ENCODE measurements around the gene INSRR.

INSRR gene

DNA sequence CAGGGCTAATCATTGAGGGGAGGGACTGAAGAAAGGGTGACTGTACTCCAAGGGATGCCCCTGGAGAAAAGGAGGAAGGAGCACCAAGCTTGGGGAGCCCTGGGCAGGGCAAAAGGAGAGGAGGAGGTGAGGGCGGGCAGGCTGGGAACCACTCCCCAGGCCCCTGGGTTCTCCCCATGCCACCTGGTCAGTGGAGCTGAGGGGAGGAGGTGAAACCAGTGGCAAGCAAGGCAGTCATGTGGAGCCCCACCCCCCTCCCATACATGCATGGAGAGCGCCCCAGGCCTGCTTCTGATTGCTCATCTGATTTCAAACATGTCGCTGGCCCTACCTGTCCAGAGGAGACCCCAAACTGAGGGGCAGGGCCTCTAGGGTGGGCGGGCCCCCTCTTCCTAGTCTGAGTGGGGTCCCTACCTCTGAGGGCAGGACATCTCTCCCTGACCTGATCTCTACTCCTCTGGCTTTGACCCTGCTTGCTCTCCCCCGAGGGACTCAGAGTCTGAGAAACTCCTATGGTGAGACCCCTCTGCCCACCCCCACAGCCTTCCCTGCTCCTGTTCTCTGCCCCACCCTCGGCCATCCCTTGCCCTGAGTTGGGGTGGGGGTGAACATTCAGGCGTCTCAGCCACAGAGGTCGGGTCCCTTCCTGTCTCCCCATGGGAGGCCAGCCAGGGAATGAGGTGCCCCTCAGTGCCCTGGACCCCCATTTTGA, 18.6 kb downstream of the INSRR start:
- in situ Hi-C loops (cut with MboI; ENCODE audit: low pct_unique_long_range_greater_than_20kb, low sequenced_read_pairs), result no loop called here
- DNase-seq, result no peak

- no peak for DNase-seq
- in situ Hi-C loops (cut with MboI; ENCODE audit: low pct_unique_long_range_greater_than_20kb, low sequenced_read_pairs), result no loop called here
Measured at GRCh38 chr1:156839426-156840109, 19.3 kb downstream of the INSRR start.

DNA sequence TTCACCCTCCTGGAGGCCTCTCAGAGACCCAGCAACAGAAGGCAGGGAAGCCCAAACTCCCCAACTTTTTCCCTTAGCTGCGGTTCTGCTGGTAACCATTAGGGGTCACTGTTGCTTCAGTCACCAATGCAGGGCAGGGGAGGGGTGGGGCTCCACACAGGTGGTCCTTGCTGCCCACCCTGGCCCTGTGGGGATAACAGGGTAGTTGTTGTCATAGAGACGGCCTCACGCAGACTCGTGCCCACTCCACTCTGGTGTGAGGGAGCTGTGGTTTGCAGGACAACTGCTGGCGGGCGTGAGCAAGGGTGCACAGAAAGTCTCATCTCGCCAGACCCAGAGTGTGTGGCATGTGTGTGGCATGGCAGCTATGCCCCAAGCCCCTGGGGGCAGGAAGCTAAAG, 19.9 kb downstream of the INSRR start:
- in situ Hi-C loops (cut with MboI; ENCODE audit: low pct_unique_long_range_greater_than_20kb, low sequenced_read_pairs), result no loop called here
- DNase-seq, result peak; percentile 55

GRCh38 chr1:156836892-156837291, 22.0 kb downstream of the INSRR start:
- no peak for DNase-seq
- in situ Hi-C loops (cut with MboI; ENCODE audit: low pct_unique_long_range_greater_than_20kb, low sequenced_read_pairs), result no loop called here

DNA sequence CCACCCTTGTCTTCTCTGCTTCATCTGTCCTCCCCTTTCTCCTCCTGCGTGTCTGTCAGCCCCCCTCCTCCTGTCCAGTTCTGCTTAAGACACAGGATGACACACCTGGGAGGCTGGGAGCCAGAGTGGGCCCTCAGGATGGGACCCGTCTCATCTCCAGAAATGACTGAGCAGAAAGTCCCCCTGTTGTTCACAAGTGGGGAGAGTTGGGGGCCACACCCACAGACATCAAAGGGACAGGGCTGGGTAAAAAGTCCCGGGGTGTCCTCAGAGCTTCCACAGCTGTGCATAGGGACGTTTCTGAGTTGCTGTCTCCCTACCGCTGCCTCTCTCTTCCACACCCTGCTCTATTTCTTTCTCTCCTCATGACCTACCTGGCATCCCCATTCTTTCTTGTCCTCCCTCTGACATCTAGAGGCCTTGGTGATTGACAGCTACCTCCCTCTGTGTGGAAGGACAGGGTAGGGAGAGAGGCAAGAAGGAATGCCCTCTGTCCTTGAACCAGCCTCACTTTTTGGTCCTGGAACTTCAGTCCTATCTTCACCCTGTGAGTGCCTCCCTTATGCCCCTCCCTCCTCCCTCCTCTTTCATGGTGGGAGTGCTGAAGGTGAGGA, 22.8 kb downstream of the INSRR start:
- in situ Hi-C loops (cut with MboI; ENCODE audit: low pct_unique_long_range_greater_than_20kb, low sequenced_read_pairs), result no loop called here
- DNase-seq, result no peak

DNA sequence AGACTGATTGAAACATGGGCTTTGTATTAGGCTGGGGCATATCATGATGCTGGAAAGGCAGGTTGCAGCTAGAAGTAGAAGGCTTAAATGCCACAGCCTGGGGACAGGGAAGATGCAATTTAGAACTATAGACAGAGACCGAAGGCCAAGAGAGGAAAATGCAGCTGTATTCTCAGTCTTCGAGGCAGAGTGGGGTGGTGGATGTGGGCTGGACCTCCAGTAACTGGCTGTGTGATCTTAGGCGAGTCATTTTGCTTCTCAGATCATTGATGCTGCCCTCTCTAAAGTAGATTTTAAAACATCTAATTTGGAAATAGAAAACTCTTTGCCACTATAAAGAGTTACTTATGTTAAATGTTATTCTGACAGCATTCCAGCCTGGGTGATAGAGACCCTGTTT, 24.6 kb downstream of the INSRR start:
- DNase-seq, result no peak
- in situ Hi-C loops (cut with MboI; ENCODE audit: low pct_unique_long_range_greater_than_20kb, low sequenced_read_pairs), result no loop called here

- in situ Hi-C loops (cut with MboI; ENCODE audit: low pct_unique_long_range_greater_than_20kb, low sequenced_read_pairs), result no loop called here
- DNase-seq, result no peak
Measured at GRCh38 chr1:156833603-156834002, 25.3 kb downstream of the INSRR start.

DNA sequence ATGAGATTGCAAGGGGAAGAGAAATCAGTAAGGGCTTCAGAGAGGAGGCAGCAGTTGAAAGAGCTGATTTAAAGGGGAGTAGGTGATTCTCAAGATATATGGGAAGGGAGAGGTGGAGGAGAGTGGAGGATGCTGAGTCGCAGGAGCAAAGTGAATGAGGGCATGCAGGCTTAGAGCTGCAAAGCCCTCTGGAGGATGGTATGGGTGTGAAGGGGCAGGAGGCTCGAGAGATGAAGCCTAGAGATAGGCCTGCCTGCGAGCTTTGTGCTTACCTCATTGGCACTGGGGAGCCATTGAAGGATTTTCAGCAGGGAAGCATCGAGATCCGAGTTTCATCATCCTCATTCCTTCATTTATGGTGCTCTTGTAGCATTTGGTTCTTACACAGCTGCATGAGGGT, 26.5 kb downstream of the INSRR start:
- in situ Hi-C loops (cut with MboI; ENCODE audit: low pct_unique_long_range_greater_than_20kb, low sequenced_read_pairs), result no loop called here
- DNase-seq, result no peak

- no peak for DNase-seq
- in situ Hi-C loops (cut with MboI; ENCODE audit: low pct_unique_long_range_greater_than_20kb, low sequenced_read_pairs), result no loop called here
Measured at GRCh38 chr1:156828400-156829124, 30.4 kb downstream of the INSRR start.

DNA sequence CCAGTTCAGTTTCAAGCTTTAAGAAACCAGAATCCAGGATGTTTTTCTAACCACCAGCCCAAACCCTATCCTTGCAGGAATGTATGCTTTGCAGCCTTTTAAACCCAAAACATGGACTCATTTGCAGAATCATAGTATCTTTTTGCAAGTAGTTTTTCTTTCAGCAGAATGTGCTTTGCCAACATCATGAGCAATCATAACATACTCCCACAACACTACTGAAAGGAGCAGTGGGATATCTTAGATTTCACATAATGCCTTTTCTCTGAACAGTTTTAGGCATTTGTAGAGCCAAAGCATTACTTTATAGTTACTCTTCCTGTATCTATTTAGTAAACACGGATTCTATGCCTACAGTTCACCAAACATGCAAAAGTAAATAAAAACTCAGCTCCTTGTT, 32.3 kb downstream of the INSRR start:
- no peak for DNase-seq
- in situ Hi-C loops (cut with MboI; ENCODE audit: low pct_unique_long_range_greater_than_20kb, low sequenced_read_pairs), result no loop called here

DNA sequence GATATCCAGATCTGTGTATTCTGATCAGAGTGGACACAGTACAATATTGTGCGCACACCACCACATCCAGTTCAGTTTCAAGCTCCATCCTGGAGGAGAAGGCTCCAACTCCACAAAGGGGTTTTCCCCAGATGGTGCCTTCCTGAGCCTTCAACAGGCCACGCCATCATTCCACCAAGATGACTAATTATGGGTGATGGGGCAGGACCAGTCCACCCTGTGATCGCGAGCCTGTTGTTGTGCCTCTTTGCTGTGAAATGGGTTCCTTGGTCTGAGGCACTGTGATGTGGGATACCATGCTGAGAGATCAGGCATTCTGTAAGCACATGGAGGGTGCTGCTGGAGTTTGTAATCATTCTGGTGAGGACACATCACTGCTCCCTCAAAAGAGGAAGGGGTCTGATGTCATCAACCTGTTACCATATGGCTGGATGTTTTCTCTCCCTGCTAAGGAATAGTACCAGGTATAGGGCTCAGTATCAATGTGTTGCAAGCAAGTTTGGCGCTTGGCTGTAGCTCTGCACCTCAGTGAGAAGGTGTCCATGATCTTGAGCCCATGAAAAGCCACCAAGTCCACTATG, 35.6 kb downstream of the INSRR start:
- no peak for DNase-seq
- in situ Hi-C loops (cut with MboI; ENCODE audit: low pct_unique_long_range_greater_than_20kb, low sequenced_read_pairs), result no loop called here

DNA sequence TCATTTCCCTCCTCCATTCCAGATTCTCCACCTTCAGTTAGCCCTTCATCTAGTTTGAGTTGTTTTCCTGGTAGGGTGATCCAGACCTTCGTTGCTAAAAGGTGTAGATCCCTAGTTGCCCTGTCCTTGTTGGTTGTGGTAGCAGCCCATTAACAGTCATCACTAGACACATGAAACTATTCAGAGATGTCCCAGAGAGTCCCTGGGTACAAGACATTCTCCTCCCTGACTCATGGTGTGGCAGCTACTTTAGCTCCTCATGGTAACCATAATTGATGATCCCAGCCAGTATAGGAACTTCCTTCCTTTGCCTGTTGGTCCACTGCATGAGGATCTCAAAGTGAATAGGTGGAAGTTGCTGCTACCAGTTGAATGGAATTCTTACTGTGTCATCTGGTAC, 36.2 kb downstream of the INSRR start:
- in situ Hi-C loops (cut with MboI; ENCODE audit: low pct_unique_long_range_greater_than_20kb, low sequenced_read_pairs), result no loop called here
- DNase-seq, result no peak

DNA sequence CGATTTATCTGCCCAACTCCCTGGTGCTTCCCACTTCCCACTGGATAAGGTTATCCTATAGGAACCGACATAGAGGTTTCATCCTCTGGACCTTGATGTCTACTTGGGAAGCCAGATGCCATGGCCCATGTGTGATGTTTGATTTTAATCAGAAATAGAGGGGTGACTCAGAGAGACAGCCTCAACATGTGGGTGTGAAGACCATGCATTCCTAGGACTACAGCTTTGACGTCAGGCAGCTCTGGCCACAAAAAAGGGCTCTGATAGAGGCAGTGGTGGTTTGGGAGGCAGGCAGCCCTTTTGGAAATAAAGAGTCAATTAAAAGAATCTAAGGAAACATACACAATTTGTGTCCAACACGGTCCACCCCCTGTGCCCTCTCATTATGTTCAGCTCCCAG, 37.1 kb downstream of the INSRR start:
- no peak for DNase-seq
- in situ Hi-C loops (cut with MboI; ENCODE audit: low pct_unique_long_range_greater_than_20kb, low sequenced_read_pairs), result no loop called here

- peak; percentile 87 for DNase-seq
- in situ Hi-C loops (cut with MboI; ENCODE audit: low pct_unique_long_range_greater_than_20kb, low sequenced_read_pairs), result no loop called here
Measured at GRCh38 chr1:156816561-156817328, 42.2 kb downstream of the INSRR start, which contains the start of gene SH2D2A. Gene SH2D2A, minus strand, starts transcription at chr1:156816848. Its CDS starts 140 bp downstream, at chr1:156816708.

DNA sequence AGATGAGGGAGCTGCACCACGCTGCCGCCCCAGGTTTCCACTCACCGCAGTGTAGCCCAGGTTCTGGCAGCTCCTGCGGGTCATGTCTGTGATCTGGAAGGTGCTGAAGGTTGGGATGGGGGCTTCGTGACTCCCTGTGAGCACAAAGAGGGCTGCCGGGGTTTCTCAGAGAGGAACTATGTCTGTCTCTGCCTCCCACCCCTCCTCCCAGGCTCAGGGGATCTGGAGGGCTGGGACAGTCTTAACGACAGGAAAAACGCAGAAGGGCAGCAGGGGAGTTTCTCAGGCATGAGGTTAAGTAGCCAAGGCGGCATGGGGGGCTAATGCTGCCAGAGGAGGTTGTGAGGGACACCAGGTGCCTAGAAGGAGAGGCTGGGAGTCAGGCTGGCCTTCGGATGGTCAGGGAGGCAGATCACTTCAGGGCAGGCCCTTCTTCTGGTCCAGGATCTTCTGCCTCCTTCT, 42.9 kb downstream of the INSRR start:
- in situ Hi-C loops (cut with MboI; ENCODE audit: low pct_unique_long_range_greater_than_20kb, low sequenced_read_pairs), result no loop called here
- DNase-seq, result no peak

DNA sequence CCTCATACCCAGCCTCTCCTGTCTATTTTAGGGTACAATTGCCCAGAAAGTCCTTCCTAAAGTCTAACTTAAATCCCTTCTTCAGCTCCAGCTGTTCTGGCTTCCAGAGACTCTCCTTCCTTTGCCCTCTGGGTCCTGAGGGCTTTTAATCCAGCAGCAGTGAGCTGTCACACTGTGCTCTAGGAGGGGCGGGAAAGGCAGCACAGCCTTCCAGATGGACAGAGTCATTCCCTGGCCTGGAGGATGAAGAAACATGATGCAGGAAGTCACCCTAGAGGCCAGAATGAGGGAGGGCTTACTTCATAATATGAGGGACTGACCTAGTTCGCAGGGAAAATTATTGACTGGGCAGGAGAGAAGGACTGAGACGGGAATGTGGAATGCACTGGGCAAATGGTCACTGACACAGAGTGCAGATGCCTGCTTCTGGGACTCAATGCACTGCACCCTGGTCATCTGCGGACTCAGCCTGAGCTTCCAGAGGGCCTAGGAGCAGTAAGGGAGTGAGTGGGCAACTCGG, 43.5 kb downstream of the INSRR start:
- in situ Hi-C loops (cut with MboI; ENCODE audit: low pct_unique_long_range_greater_than_20kb, low sequenced_read_pairs), result no loop called here
- no peak for DNase-seq

DNA sequence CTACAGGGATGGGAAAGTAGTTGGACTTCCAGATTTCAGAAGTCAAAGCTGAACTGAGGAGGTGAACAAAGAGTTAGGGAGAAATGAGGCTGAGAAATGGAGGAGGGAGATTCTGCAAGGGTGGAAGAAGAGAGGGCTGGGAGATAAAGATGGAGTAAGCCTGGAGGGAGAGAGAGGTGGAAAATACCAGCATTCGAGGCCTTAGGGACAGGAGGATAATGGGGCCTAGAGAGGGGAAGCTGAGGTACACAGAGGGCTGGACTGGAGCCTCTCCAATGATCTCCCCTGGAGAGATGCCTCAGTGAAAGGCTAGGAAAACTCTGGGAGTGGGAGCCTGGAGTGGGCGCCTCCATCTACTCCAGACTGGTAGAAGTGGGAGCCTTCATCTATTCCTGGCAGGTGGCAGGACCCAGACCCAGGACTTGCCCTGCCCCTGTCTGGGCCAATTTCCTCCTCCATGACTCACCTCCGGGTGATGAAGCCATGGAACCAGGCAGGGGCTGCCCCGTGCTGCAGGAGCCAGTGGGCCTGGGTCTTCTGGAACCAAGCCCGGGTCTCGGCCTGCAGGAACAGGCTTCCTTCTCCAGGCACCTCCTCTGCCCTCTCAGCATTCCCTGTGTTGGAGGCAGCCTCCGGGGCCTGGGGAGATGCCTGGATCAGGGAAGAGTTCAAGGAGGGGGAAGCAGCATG, 44.2 kb downstream of the INSRR start:
- in situ Hi-C loops (cut with MboI; ENCODE audit: low pct_unique_long_range_greater_than_20kb, low sequenced_read_pairs), result no loop called here
- no peak for DNase-seq

Measured in KBM-7 (cell line).